SW480 (cell line): ENCODE measurements around the gene DUXB.

ENCODE experiments used
- DNase-seq: peaks from one replicate; pipeline ENCODE4 v3.0.0-alpha.2; 2016; ENCODE audit warnings: low spot score

Gene DUXB

DNA sequence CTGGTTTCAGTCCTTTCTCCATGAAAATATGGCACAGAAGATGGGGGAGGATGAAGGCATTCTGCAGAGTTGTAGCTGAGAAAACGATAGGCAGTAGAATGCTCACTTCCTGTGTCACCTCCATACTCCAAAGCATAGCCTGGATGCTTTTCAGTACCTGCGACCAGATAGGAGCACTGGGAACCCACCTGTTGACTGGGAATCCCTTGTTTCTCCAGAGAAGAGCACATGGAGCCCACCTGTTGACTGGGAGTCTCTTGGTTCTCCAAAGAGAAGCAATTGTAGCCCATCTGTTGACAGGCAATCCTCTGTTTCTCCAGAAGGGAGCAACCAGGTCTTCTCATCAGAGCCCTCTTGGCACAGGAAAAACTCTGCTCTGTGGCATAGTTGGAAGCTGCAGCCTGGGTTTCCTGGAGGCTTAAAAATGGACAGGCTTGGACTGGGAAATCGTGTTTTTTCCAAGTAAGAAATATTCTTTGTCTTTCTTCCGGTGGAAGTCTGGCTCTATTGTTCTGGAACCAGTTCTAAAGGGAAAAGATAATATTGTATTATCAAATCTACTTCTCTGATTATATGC lies 40.4 kb downstream of the DUXB start:
- DNase-seq = no peak

DNA sequence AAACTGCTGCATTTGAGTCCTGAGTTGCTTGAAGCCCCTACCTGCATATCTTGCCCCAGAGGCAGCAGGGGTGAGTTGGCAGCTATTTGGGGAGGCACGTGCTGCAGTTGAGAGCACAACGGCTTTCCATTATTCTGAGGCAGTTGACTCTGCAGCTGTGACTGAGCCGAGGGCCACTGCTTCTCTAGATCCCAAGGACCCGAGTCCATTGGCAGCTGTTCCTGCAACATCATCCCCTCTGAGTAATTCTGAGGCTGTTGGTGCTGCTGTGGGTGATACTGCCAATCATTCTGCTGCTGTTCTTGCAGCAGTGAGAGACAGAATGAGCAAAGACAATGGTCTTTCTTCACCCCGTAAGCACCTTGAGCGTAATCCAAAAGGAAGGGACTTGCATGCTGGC lies 40.9 kb downstream of the DUXB start:
- DNase-seq = no peak

DNA sequence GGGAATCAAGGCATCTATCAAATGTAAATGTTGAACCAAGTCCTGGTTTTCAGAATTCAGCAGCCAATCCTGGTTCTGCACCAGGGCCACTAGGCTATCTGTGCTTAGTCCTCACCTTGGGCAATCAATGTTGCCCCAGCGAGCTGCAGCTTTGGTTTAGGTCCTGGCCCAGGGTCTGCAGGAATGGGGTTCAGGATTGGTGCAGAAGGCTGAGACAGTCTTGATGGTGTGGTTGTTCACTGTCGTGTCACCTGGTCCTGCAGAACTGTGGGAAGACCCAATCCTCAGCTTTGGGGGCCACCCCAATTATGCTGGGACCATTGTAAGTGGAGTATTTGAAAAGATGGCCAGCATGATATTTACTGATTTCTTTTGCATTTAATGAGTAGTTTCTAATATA lies 43.1 kb downstream of the DUXB start:
- DNase-seq = no peak

DNA sequence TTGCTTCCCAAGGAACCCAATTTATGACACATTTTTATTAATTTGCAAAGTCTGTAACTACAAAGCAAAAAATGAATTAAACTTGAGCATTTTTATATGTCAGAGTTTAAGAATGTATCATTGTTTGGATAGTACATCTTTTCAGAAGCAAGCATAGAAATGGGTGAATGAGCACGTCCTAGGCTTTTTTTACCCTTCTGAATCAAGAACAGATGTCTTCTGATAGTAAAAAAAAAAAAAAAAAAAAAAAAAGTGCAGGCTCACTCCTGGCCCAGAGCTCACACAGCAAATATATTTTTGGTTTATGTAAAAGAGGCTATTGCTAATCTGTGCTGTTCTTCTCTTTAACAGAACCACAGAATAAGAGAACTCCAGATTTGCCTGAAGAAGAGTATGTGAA lies 47.3 kb downstream of the DUXB start:
- no peak for DNase-seq

DNA sequence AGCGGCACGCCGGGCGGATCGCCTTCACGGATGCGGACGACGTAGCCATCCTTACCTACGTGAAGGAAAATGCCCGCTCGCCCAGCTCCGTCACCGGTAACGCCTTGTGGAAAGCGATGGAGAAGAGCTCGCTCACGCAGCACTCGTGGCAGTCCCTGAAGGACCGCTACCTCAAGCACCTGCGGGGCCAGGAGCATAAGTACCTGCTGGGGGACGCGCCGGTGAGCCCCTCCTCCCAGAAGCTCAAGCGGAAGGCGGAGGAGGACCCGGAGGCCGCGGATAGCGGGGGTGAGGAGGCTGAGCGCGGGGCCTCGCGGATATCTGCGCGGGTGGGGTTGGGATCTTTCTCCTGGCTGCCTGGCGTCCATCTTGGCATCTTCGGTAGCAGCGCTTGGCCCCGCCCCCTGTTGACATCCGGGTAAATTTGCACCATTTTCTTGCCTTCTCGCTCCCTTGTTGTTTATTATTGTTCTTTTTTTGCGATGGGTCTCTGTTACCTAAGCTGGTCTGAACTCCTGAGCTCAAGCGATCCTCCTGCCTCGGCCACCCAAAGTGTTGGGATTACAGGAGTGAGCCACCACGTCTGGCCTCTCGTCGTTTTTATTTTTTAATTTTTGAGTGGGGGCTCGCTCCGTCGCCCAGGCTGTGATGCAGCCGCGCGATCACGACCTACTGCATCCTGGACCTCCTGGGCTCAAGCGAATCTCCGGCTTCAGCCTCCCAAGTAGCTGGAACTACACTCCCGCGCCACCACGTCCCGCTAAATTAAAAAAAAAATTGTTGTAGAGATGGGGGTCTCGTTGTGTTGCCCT lies 52.8 kb downstream of the DUXB start:
- DNase-seq = peak; percentile 72

DNA sequence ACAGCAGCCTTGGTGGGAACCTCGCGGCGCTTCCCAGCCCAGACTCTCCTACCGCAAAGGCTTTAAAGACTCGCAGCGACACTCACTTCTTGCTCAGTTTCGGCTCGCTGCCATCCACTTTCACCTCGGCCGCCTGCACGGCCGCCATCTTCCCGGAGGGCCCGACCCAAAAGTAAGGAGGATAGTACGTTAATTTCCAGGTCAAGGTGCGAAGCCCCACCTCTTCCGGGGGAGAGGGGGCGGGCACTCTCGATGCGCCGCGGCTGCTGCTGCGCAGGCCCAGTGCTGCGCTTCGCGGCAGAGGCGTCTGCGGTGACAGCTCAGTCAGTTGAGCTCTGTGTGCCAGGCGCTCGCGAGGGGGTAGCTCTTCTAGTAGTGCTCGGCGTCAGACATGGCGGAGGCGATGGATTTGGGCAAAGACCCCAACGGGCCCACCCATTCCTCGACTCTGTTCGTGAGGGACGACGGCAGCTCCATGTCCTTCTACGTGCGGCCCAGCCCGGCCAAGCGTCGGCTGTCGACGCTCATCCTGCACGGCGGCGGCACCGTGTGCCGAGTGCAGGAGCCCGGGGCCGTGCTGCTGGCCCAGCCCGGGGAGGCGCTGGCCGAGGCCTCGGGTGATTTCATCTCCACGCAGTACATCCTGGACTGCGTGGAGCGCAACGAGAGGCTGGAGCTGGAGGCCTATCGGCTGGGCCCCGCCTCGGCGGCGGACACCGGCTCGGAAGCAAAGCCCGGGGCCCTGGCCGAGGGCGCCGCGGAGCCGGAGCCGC lies 53.6 kb downstream of the DUXB start, which contains the start of the genes KARS1 and TERF2IP:
Gene KARS1 (minus strand): TSS at position 174 of the 773 bp plus-strand sequence. CDS start 26 bp downstream, at position 148.
Gene TERF2IP (plus strand): TSS at position 282 of the 773 bp plus-strand sequence. CDS start 110 bp downstream, at position 392.
- peak; percentile 93 for DNase-seq

DNA sequence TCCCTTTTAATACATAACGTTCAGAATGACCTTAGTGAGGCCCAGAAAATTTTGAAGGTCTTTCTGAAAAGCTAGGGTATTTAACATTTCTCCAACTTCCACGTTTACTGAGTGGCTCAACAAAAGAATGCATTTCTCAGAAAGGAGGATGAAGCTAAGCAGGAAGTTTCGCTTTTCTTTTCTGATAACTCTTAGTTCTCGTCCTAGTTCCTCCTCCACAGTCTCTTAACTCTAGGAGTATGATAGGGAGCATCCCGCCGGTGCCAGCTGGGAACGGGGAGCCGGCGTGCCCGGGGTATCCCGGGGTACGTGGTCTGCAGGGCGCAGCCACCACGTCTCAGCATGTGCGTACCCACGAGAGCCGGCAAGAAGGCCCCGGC lies 54.2 kb downstream of the DUXB start:
- DNase-seq = no peak

DNA sequence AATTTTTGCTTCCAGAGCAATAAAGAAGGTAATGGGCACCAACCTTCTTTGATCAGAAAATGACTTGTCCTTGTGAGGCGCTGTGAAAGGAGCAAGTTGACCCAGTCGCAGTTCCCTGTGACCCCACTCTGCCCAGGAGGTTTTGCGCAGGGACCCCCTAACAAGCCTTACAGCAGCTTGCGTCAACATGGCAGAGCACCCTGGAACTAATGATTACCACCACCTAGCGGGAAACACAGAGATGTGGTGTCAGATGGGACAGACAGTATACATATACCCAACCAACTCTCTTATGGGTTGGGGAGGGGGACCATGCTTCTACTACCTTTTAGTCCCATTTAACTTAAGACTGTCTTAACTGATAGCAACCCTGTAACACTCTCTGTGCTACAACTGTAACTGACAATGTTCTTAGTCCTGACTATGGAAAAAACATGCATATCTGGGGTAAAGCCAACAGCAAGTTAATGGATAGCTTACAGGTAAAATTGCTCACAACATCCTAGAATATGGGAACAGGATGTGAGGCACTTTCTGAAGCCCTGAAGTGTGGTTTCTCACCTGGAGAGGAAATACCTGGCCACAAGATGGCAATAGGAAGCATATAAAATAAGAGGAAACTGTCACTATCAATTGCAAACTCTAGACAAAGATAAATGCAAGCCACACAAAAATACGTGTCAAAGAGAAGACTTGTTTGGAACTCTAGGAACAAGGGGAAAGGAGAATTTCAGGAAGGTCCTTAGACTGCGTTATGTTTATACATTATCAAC lies 56.8 kb downstream of the DUXB start:
- DNase-seq = no peak
